ENCODE results near the gene ZNF691.
"Not testable (repeated sequence)": the region's sequence is repeated elsewhere in the genome, so short reads cannot be mapped to it uniquely, and the experiment has no call there.

Gene ZNF691

DNA sequence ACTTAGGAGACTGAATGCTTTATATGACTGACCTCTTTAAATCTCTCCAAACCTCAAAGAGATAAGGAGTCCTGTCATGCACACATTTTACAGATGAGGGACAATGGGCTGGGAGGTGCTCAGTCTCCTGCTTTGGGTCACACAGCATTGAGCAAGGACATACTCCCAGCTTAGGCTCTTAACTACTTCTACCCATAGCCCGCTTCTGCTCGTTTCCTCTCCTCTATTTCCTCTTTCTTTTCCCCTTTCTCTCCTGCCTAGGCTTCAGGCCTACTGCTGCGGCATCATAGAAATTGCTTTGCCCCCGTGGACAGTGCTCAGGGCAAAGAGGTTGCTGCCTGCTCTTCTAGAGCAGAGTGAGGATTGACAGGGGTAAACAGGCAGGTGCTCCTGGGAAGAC is 12.4 kb upstream of the ZNF691 start:
- no peak for DNase-seq

- DNase-seq: no peak
These were observed 11.6 kb upstream of the ZNF691 start for GRCh38 chr1:42834803-42835202.

DNA sequence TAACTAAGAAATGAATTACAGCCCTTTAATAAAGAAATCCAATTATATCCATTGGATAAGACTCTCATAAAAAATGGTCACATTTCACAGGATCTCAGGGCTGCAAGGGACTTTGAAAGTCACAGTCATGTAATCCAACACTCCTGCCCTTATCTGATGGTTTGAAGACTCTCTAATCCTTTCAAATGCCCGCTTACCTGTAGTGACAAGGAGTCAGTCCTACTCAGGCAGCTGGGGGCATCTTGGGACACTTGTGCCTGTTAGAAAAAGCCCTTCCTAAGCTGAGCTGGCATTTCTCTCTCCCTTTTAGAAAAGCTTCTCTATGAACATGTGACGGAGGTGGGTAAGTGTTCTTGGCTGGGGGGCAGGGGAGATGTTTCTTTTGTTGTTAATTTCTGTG is 11.0 kb upstream of the ZNF691 start:
- DNase-seq: no peak

- DNase-seq: no peak
These were observed 8.7 kb upstream of the ZNF691 start for GRCh38 chr1:42837709-42838108.

DNA sequence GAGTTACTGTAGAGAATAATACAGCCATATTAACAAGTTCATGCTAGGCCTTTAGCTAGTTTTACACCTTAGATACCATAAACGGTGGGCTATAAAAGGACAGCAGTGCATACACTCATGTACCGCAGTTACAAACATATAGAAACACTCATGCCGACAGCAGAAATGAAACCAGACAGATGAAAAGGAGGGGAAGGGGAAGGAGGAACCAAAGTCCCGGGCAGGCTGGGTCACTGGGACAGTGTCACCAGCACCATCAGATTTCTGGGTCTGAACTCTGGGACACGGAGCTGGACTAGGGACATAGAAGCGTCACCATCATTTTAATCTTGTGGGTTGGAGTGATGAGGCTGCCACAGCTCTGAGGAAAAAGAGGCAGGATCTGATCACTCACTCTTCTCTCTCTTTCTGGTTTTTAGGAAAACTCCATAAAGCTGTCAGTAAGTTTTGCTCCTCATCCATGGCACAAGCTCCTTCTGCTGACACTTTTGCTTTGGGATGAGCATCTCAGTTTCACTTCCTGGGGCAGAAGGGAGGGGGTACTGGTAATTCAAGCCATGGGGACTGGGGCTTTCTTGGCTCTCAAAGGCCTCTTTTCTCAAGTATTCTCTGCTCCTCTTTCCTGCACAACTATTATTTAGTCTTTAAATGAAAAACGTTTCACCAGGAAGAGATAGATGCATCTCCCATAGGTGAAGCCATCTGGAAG is 7.8 kb upstream of the ZNF691 start:
- DNase-seq: no peak

- DNase-seq: peak in 1 of 2 experiments; percentile 27
These were observed 5.4 kb upstream of the ZNF691 start for GRCh38 chr1:42841010-42841409.

DNA sequence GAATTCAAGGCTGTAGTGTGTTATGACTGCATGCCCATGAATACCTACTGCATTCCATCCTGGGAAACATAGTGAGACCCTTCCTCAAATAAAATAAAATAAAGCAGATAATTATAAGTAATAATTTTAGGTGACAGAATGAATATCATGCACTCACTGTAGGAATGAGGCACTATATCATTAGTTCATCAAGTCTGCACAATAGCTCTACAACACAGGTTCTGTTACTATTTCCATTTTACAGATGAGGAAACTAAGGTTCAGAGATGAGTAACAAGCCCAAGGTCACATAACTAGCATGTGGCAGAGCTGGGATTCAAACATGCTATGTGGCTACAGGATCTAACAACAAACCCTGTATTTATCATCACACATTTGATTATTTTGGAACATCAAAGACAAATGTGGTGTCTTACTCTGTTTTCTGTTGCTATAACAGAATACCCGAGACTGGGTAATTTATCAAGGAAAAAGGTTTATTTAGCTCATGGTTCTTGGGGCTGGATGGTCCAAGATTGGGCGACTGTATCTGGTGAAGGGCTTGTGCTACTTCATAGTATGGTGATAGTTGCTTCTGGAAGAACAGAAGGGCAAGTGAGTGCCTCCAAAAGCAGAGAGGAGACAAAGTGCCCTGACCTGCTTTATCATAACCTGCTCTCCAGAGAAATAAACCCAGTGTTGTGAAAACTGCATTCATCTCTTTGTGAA is 4.8 kb upstream of the ZNF691 start:
- no peak for DNase-seq

- DNase-seq: no peak
These were observed 1.7 kb upstream of the ZNF691 start for GRCh38 chr1:42844592-42845140.

- no peak for DNase-seq
These were observed 1.2 kb upstream of the ZNF691 start for GRCh38 chr1:42845193-42845592.

DNA sequence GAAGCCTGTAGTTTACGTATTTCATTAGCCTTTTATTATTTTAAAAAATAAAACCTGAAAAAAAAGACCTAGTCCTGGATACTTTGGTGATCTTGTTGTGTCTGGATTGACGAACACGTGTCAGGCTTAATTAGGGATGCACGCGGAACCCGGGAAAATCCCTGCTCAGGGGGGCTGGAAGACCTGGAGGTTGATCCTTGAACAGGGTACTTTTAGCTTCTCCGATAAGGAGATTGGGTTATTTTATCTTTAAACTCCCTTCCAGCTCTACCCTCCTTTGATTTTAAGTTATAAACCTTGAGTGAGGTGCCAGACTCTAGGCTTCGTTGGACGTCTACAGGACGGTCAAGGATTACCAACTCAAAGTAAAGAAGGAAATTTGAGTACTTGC is 552 bp upstream of the ZNF691 start:
- peak in 1 of 2 experiments; percentile 34 for DNase-seq

DNA sequence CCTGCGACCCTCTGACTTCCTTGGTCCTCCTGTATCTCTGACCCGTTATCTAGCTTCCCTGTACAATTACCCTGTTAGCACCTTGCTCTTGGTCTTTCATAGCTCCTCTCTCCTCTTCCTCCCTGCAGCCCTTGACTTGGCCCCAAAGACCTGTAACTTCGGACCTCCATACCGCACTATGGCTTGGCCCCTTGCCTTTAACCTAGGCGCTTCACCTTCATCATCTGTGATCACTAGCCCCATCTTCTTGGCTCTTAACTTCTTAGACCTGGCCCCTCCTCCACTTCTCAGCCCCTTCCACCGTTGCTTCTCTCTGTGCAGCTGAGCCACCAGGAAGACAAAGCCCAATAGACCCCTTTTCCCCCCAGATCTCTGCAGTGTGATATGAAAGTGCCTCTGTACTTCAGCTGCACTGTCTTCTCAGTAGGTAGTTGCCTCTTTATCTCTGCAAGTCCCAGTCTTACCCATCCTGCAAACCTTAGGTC is 740 bp downstream of the ZNF691 start:
- no peak for DNase-seq

- DNase-seq: no peak
These were observed 1.5 kb downstream of the ZNF691 start for GRCh38 chr1:42847721-42848460.

- no peak for DNase-seq
These were observed 2.6 kb downstream of the ZNF691 start for GRCh38 chr1:42848823-42849537.

DNA sequence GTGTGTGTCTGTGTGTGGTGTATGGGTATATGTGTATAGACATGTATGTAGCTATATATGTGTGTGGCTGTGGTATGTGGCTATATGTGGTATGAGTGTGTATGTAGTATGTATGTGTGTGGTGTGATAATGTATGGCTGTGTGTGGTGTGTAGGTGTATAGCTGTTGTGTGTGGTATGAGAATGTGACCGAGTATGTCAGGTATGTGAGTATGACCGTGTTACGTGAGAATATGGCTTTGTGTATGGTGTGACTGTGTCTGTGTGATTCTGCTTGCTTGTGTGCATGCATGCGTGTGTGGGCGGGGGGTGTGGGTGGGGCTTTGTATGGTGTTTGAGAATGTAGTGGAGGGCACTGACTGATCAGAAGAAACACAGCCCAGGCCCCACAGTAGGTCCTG is 3.5 kb downstream of the ZNF691 start:
- DNase-seq: no peak

GRCh38 chr1:42851420-42851819 is 5.0 kb downstream of the ZNF691 start:
- no peak for DNase-seq

DNA sequence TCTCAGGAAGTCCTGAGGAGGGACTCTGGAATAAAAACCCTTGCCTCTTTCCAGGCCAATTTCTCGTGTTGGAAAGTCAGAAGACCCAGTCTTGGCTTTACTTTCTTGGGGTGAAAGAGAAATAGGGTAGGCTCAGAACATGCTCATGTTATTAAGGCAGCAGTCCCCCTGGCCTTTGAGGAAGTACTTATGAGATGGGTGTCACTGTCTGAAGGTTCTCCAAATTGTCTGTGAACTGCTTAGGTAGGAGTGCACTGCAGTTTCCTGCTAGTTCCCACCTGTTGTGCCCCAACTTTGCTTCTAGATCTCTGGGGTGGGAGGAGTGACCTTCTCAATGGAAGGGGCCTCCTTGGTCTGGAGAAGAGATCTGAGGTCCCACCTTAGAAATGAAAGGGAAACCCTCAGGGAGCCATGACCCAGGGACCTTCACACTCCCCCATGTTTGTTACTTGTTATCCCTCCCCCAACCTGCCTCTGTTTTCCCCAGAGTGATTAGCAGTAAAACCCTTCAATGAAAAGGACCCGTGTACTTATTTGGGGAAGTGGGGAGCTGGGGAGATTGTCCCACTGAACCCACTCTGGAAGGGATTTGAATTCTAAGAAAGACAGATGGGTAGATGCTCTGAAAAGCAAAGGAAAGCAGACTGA is 5.7 kb downstream of the ZNF691 start:
- DNase-seq: no peak

DNA sequence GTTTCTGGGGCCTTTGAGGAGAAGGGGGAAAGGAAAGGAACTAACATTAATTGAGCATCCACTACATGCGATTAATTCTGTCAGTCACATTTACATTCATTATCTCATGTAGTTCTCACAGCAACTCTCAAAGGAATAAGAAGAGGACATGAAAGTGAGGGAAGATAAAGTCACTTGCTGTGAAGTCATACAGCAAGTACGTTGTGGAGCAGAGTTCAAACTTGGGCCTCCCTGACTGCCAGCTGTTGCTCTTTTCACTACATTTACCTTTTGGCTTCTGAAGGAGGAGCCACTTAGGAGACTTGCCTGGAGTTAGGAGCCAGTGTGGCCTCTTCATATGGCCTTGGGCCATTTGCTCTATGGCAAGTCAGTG is 6.2 kb downstream of the ZNF691 start:
- peak in 1 of 2 experiments; percentile 59 for DNase-seq

DNA sequence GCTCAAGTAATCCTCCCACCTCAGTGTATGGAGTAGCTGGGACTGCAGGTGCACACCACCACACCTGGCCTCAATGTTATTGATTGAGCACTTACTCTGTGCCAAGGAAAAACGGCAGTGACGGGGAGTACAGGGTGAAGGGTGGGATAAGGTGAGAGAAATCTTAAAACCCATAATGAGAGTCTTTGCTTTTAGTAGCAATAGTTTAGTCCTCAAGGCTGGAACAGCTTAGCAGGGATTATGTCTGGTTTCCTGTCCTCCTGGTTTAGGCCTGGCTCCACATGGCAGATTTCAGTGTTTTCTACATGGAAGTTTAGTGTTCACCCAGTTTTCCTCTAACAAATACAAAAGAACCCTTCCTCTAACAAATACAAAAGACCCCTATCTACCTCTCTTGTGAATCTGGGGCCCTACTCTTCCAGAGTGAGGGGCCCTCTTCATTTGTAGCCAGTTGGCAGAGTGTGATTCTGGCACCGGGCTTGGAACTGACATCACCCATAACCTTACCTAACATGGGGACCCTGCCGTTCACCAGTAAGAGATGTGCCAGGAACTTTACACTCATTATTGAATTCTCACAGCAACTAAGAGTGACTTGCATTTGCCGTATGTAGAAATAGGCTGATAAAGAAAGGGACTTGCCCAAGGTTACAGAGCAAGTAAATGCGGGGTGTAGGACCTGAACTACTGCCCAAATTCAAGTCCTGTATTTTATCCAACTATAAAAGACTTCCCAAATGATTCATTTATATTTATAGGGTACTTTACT is 6.9 kb downstream of the ZNF691 start:
- peak in 1 of 2 experiments; percentile 36 for DNase-seq

GRCh38 chr1:42856554-42856953 is 10.1 kb downstream of the ZNF691 start:
- not testable (repeated sequence) for DNase-seq

GRCh38 chr1:42859366-42859765 is 13.0 kb downstream of the ZNF691 start:
- DNase-seq: not testable (repeated sequence)

- no peak for DNase-seq
These were observed 14.1 kb downstream of the ZNF691 start for GRCh38 chr1:42860339-42861013.

Measured in NCI-H446 (cell line).